ENCODE measurements around the gene CDH13. TPM values are rescaled to one million over a fixed set of nuclear protein-coding genes. Genes with fewer than 3 reads are reported as not detected.

Gene CDH13
- total and polyA plus RNA-seq, 2 of the 8 experiments (the other 6 are each of a cell fraction or from before 2014, with no cell fraction given) = 2.3 to 2.4 TPM

- Histone ChIP-seq H4K91ac (replicated peaks; ENCODE audit: insufficient read length, low read length) (no peak overlapping the region), H3K27ac (ENCODE audit: low read depth, low read length) (no peak overlapping the region), H3K23ac (ENCODE audit: insufficient read length) (no peak overlapping the region), H2BK15ac (ENCODE audit: low read length) (no peak overlapping the region), H3K27me3 (replicated peaks in 1 of 4; ENCODE audit: control insufficient read depth in 3 of 4, extremely low read depth in 1 of 4, insufficient read depth in 3 of 4, low read length in 3 of 4) (no peaks in the 10 kb centered on the region), H4K20me1 (replicated peaks in 1 of 2; ENCODE audit: control insufficient read depth in 1 of 2, insufficient read depth in 2 of 2, low read length in 2 of 2) (no peaks in the 10 kb centered on the region), H2BK12ac (ENCODE audit: low read depth, low read length) (no peak overlapping the region), H3K4me3 (ENCODE audit: extremely low read depth in 1 of 4, insufficient read depth in 2 of 4, low read depth in 3 of 4, low read length in 4 of 4) (no peak overlapping the region), H3K18ac (ENCODE audit: extremely low read depth, low read length) (no peak overlapping the region), H2AK5ac (ENCODE audit: low read depth, low read length) (no peak overlapping the region), H3K4me2 (ENCODE audit: insufficient read depth in 1 of 2, low read depth in 2 of 2, low read length in 2 of 2) (no peak overlapping the region), H3K36me3 (ENCODE audit: control insufficient read depth in 2 of 4, insufficient read depth in 4 of 4, low read length in 3 of 4) (no peaks in the 10 kb centered on the region), H4K5ac (ENCODE audit: insufficient read length, low read depth, low read length) (no peak overlapping the region), H3K9ac (replicated peaks in 1 of 4; ENCODE audit: extremely low read depth in 1 of 4, low read depth in 3 of 4, low read length in 3 of 4) (no peak overlapping the region), H3K79me2 (ENCODE audit: control insufficient read depth in 1 of 2, insufficient read depth in 2 of 2, low read length in 2 of 2) (no peaks in the 10 kb centered on the region), H3K23me2 (ENCODE audit: low read depth, low read length) (no peaks in the 10 kb centered on the region), H4K8ac (ENCODE audit: extremely low read depth, insufficient read depth, low read length) (no peak overlapping the region), H2BK5ac (ENCODE audit: low read depth, low read length) (no peak overlapping the region), H3K79me1 (ENCODE audit: low read depth, low read length) (no peaks in the 10 kb centered on the region), H3K4ac (replicated peaks; ENCODE audit: insufficient read length, low read depth, low read length) (no peak overlapping the region), H3K14ac (ENCODE audit: insufficient read length) (no peak overlapping the region), H2AFZ (ENCODE audit: low read length) (no peak overlapping the region), H2BK20ac (ENCODE audit: low read length) (no peak overlapping the region), H3K4me1 (replicated peaks in 1 of 4; ENCODE audit: control insufficient read depth in 3 of 4, insufficient read depth in 4 of 4, low read length in 3 of 4) (no peaks in the 10 kb centered on the region), H3K9me3 (ENCODE audit: insufficient read depth in 2 of 2, low read depth in 1 of 2, low read length in 1 of 2) (no peaks in the 10 kb centered on the region), H2BK120ac (replicated peaks; ENCODE audit: low read depth, low read length) (no peak overlapping the region), H3K56ac (replicated peaks; ENCODE audit: insufficient read length, low read depth, low read length) (no peak overlapping the region)
- WGBS, 2 experiments (ENCODE audit: extremely low coverage in 1 of 2, insufficient coverage in 1 of 2, insufficient read length in 1 of 2, insufficient replicate concordance in 2 of 2, low coverage in 1 of 2, low lambda C conversion rate in 2 of 2, missing lambda C conversion rate in 1 of 2) = 93% methylated on average over 3 of the region's 3 CpGs; no CpG with 5 or more reads in 1 of the 2 experiments
- POLR2A ChIA-PET (ENCODE audit: partially characterized antibody) = no interaction called here
- DNase-seq (ENCODE audit: low read depth in 1 of 2, low spot score in 2 of 2) = no peak
- no peak for FAIRE-seq
- CTCF ChIA-PET (ENCODE audit: partially characterized antibody) = interaction anchor here (0.6 to 0.7 kb wide), 2 partner anchors 46 to 218 kb away, joined by 3 read pairs; no protein-coding TSS in a partner anchor
- TF ChIP-seq EZH2 (IDR thresholded peaks at IDR 0.05; ENCODE audit: low read depth, low read length, severe bottlenecking) (no peak), SP4 (IDR thresholded peaks at IDR 0.05; ENCODE audit: low read length) (no peak), KDM1A (IDR thresholded peaks at IDR 0.05; ENCODE audit: borderline replicate concordance, low read length) (no peak), POLR2AphosphoS5 (IDR thresholded peaks at IDR 0.05; ENCODE audit: low read depth, low read length) (no peak), GTF2F1 (IDR thresholded peaks at IDR 0.05; ENCODE audit: borderline replicate concordance, low read depth, low read length) (no peak), RNF2 (IDR thresholded peaks at IDR 0.05; ENCODE audit: borderline replicate concordance, low read depth, low read length, missing control alignments, poor library complexity, severe bottlenecking) (no peak), HDAC6 (IDR thresholded peaks at IDR 0.05; ENCODE audit: low read depth, low read length) (no peak), ZNF274 (IDR thresholded peaks at IDR 0.05; ENCODE audit: borderline replicate concordance, extremely low read depth, low read length) (no peak), FOSL1 (IDR thresholded peaks at IDR 0.05; ENCODE audit: insufficient read depth, low read depth, low read length) (no peak), SP1 (IDR thresholded peaks at IDR 0.05; ENCODE audit: low read depth, low read length) (no peak), BCL11A (IDR thresholded peaks at IDR 0.05; ENCODE audit: low read depth in 2 of 2, low read length in 2 of 2) (no peak), SUZ12 (IDR thresholded peaks at IDR 0.05; ENCODE audit: low read length) (no peak), PHF8 (conservative IDR thresholded peaks at IDR 0.05; ENCODE audit: low read depth, low read length) (no peak)
Observed at GRCh38 chr16:82852388-82853008, 225.7 kb downstream of the CDH13 start.
